Upper lobe of right lung (tissue), 1 donor: ENCODE measurements around the gene DHRS7B. TPM values are rescaled to one million over a fixed set of nuclear protein-coding genes. Genes with fewer than 3 reads are reported as not detected.

Source experiments
- ATAC-seq: fragments of 200-7000 bp; cut with Tn5 transposase; one replicate; pipeline ENCODE4 v1.9.1; 2020; ENCODE audit warnings: mild to moderate bottlenecking, moderate library complexity
- DNase-seq: peaks from one replicate; pipeline ENCODE4 v3.0.0-alpha.2; 2020
- H3K27ac ChIP-seq: fragments of 200-600 bp; one replicate; pipeline ENCODE4 v1.8.0; 2022
- H3K27me3 ChIP-seq: fragments of 200-600 bp; one replicate; pipeline ENCODE4 v1.8.0; 2022; ENCODE audit warnings: mild to moderate bottlenecking
- H3K36me3 ChIP-seq: fragments of 200-600 bp; one replicate; pipeline ENCODE4 v1.8.0; 2022
- H3K4me1 ChIP-seq: fragments of 200-600 bp; one replicate; pipeline ENCODE4 v1.8.0; 2022
- H3K4me3 ChIP-seq: fragments of 200-600 bp; one replicate; pipeline ENCODE4 v1.8.0; 2022; ENCODE audit warnings: mild to moderate bottlenecking
- H3K9me3 ChIP-seq: fragments of 200-600 bp; one replicate; pipeline ENCODE4 v1.8.0; 2022
- CTCF ChIP-seq: fragments of 200-600 bp; IDR thresholded peaks from one replicate; pipeline ENCODE4 v1.8.0; 2022; ENCODE audit warnings: antibody characterized with exemption
- intact Hi-C: fragments of 100-400 bp; cut with DNase I; formaldehyde crosslinking; loops from one replicate; pipeline ENCODE4 v1.11.0; 2022
- long read RNA-seq: library from polyadenylated mRNA; unstranded; transcript quantifications from one replicate; pipeline ENCODE4 v2.0.0, GENCODE V29; 2021
- total RNA-seq: library from RNA; stranded (reverse); fragmentation: NEBNext Ultra II Directional; extraction: Animal tissue kit (Norgen Biotek cat#: 25700); gene quantifications from one replicate; pipeline ENCODE4 v1.2.1, GENCODE V29; 2021
- donor health status: DM: no; HTN: yes; CAD: no; lungs with severe emphysema.

The DHRS7B gene
- 24.7 TPM for total RNA-seq
- long read RNA-seq, transcript DHRS7B-202 (7 exons, 2,175 nt) = major isoform, 25 of 41 reads
- long read RNA-seq, transcript DHRS7B-207 (1 exons, 1,910 nt) = minor isoform, 5 of 41 reads
- long read RNA-seq, partial matches to known transcripts = 1 of 41 reads
- long read RNA-seq, other reads (novel, unspliced or antisense) = 7 of 41 reads

- peak within 1 kb of the TSS; percentile 91 for H3K4me3 ChIP-seq
- intact Hi-C loops = loop anchor here (10.0 kb wide), 1 partner anchor 148 kb away; no protein-coding TSS in a partner anchor
- ATAC-seq = peak; percentile 96
- H3K36me3 ChIP-seq = no peaks in the 10 kb centered on the region
- no peaks in the 10 kb centered on the region for H3K9me3 ChIP-seq
- peak; percentile 98 for DNase-seq
- H3K27me3 ChIP-seq = no peaks in the 10 kb centered on the region
- TF ChIP-seq CTCF = no peak
- H3K4me1 ChIP-seq = peaks cover 24% of the 10 kb centered on the region
- peak within 1 kb of the TSS; percentile 95 for H3K27ac ChIP-seq
Observed at GRCh38 chr17:21126645-21127508, at the start of gene DHRS7B. DHRS7B (plus strand) TSS chr17:21126964; CDS start chr17:21126972, 8 bp downstream.

- no peak for TF ChIP-seq CTCF
- H3K36me3 ChIP-seq = no peaks in the 10 kb centered on the region
- no peak for DNase-seq
- no peaks in the 10 kb centered on the region for H3K9me3 ChIP-seq
- H3K4me3 ChIP-seq = no peak overlapping the region
- intact Hi-C loops = no loop called here
- no peaks in the 10 kb centered on the region for H3K27me3 ChIP-seq
- H3K27ac ChIP-seq = no peak overlapping the region
- ATAC-seq = no peak
- H3K4me1 ChIP-seq = no peaks in the 10 kb centered on the region
Observed at GRCh38 chr17:21077281-21077680, 49.5 kb upstream of the DHRS7B start.

GRCh38 chr17:21078016-21078780 lies 48.6 kb upstream of the DHRS7B start:
- Histone ChIP-seq H3K36me3 (no peaks in the 10 kb centered on the region), H3K9me3 (no peaks in the 10 kb centered on the region), H3K27me3 (no peaks in the 10 kb centered on the region), H3K27ac (no peak overlapping the region), H3K4me1 (no peaks in the 10 kb centered on the region), H3K4me3 (no peak overlapping the region)
- no peak for DNase-seq
- no peak for ATAC-seq
- intact Hi-C loops = no loop called here
- no peak for TF ChIP-seq CTCF

GRCh38 chr17:21079196-21079595 lies 47.6 kb upstream of the DHRS7B start:
- intact Hi-C loops = no loop called here
- no peak for DNase-seq

More at GRCh38 chr17:21079196-21079595, 47.6 kb upstream of the DHRS7B start:
- Histone ChIP-seq H3K27me3 (no peaks in the 10 kb centered on the region), H3K9me3 (no peaks in the 10 kb centered on the region), H3K4me1 (no peaks in the 10 kb centered on the region), H3K27ac (no peak overlapping the region), H3K36me3 (no peaks in the 10 kb centered on the region), H3K4me3 (no peak overlapping the region)
- no peak for ATAC-seq
- TF ChIP-seq CTCF = no peak
